Measurements from ENCODE around the gene USF1.

USF1 gene

DNA sequence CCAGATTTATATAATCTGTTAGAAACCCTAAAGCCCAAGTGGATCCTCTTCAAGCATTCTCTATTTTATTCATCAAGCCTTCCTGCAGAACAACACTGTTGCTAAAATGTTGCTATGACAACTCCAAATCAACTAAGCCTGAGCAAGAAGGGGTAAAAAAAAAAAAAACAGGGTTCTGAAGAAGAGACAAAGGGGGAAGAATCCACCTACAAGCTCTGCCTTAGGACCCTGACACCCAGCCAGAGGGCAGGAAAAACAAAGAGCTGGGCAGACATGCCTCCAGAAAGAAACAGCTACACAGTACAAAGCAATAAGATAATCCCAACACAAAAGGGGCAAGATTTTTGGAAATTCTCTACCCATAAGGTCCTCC is 1.3 kb downstream of the USF1 start:
- H2AK5ac ChIP-seq (ENCODE audit: low read length) = peak overlapping the region; percentile 18

DNA sequence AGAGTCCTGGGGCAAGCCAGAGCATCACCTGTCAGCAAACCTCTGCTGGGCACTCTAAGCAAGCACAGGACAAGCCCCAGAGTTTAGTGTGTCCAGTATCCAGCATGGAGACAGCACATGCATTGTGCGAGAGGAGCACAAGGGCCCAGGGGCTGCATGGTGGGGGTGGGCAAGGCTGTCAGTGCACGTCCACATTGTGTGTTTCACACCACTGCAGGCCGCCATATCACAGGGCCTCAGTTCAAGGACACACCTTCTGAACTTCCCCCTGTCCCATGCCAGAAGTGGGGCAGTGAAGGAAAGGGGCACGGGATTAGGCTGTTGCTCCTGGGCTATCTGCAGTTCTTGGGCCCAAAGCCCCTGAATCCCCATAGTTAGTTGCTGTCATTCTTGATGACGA is 6.2 kb downstream of the USF1 start:
- Histone ChIP-seq H3K18ac (ENCODE audit: low read length) (no peak overlapping the region), H3K4me3 (ENCODE audit: low read length) (no peak overlapping the region), H3K9ac (ENCODE audit: low read length) (no peak overlapping the region), H2BK120ac (ENCODE audit: low read depth, low read length) (no peak overlapping the region), H3K36me3 (ENCODE audit: control insufficient read depth, insufficient read depth, low read length) (peaks cover 22% of the 10 kb centered on the region), H4K8ac (ENCODE audit: low read depth, low read length) (no peak overlapping the region), H2AK5ac (ENCODE audit: low read length) (no peak overlapping the region), H2BK15ac (replicated peaks; ENCODE audit: low read depth) (no peak overlapping the region), H3K79me2 (ENCODE audit: control insufficient read depth, insufficient read depth, low read length) (peaks cover 10% of the 10 kb centered on the region), H3K4me1 (ENCODE audit: control insufficient read depth, low read depth, low read length) (peaks cover 7% of the 10 kb centered on the region), H3K23ac (ENCODE audit: low read length) (no peak overlapping the region), H4K5ac (ENCODE audit: low read length) (no peak overlapping the region), H3K4ac (ENCODE audit: low read depth, low read length) (no peak overlapping the region), H3K56ac (ENCODE audit: low read length) (no peak overlapping the region), H3K79me1 (ENCODE audit: low read length) (peaks cover 13% of the 10 kb centered on the region), H3K27ac (ENCODE audit: low read depth, low read length) (no peak overlapping the region), H3K4me2 (ENCODE audit: low read length) (no peak overlapping the region), H2BK5ac (ENCODE audit: low read length) (no peak overlapping the region), H3K27me3 (ENCODE audit: insufficient read depth, low read length, poor library complexity) (no peaks in the 10 kb centered on the region)
- no peak for DNase-seq
- no CpG with 5 or more reads among the region's 5 CpGs for WGBS (ENCODE audit: extremely low coverage, insufficient coverage, low lambda C conversion rate)

More for the DNA sequence above, 1.3 kb downstream of the USF1 start:
- H3K27me3 ChIP-seq (ENCODE audit: insufficient read depth, low read length, poor library complexity) = no peaks in the 10 kb centered on the region
- peak overlapping the region; percentile 83 for H3K9ac ChIP-seq (ENCODE audit: low read length)
- no peak overlapping the region for H2BK5ac ChIP-seq (ENCODE audit: low read length)
- DNase-seq = no peak
- H3K79me1 ChIP-seq (ENCODE audit: low read length) = peaks cover 13% of the 10 kb centered on the region
- peaks cover 15% of the 10 kb centered on the region for H3K79me2 ChIP-seq (ENCODE audit: control insufficient read depth, insufficient read depth, low read length)
- no peak overlapping the region for H4K5ac ChIP-seq (ENCODE audit: low read length)
- H3K4ac ChIP-seq (ENCODE audit: low read depth, low read length) = no peak overlapping the region
- no peak overlapping the region for H4K8ac ChIP-seq (ENCODE audit: low read depth, low read length)
- no peak overlapping the region for H2BK15ac ChIP-seq (replicated peaks; ENCODE audit: low read depth)
- peak overlapping the region; percentile 88 for H3K56ac ChIP-seq (ENCODE audit: low read length)
- H3K4me2 ChIP-seq (ENCODE audit: low read length) = peak overlapping the region; percentile 81
- peaks cover 6% of the 10 kb centered on the region for H3K4me1 ChIP-seq (ENCODE audit: control insufficient read depth, low read depth, low read length)
- peaks cover 19% of the 10 kb centered on the region for H3K36me3 ChIP-seq (ENCODE audit: control insufficient read depth, insufficient read depth, low read length)
- H3K18ac ChIP-seq (ENCODE audit: low read length) = no peak overlapping the region
- no peak overlapping the region for H3K23ac ChIP-seq (ENCODE audit: low read length)
- H3K27ac ChIP-seq (ENCODE audit: low read depth, low read length) = no peak overlapping the region
- H2BK120ac ChIP-seq (ENCODE audit: low read depth, low read length) = no peak overlapping the region
- peak overlapping the region; percentile 98 for H3K4me3 ChIP-seq (ENCODE audit: low read length)

DNA sequence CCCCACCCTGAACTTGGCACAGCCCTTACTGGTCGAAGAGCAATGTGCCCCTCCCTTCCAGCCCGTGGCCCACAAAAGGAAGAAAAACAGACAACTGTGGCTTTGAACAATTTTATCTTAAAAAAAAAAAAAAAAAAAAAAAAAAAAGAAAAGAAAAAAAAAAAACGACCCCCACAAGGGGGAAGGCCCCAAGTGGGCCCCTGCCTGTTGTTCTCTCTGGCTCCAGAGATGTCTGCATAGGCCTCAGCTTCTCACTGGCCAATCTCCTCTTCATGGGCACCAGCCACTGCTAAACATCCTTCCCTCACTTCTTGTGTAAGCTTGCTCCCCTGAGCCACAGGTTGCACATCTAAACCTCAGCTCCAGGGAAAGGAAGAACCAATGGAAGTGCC is 6.6 kb downstream of the USF1 start:
- Histone ChIP-seq H3K56ac (ENCODE audit: low read length) (peak overlapping the region; percentile 60), H3K18ac (ENCODE audit: low read length) (no peak overlapping the region), H3K36me3 (ENCODE audit: control insufficient read depth, insufficient read depth, low read length) (peaks cover 22% of the 10 kb centered on the region), H3K79me2 (ENCODE audit: control insufficient read depth, insufficient read depth, low read length) (peaks cover 6% of the 10 kb centered on the region), H3K79me1 (ENCODE audit: low read length) (peaks cover 11% of the 10 kb centered on the region), H4K5ac (ENCODE audit: low read length) (no peak overlapping the region), H3K4me3 (ENCODE audit: low read length) (no peak overlapping the region), H4K8ac (ENCODE audit: low read depth, low read length) (no peak overlapping the region), H2BK5ac (ENCODE audit: low read length) (no peak overlapping the region), H2AK5ac (ENCODE audit: low read length) (no peak overlapping the region), H3K27ac (ENCODE audit: low read depth, low read length) (no peak overlapping the region), H3K23ac (ENCODE audit: low read length) (no peak overlapping the region), H3K4ac (ENCODE audit: low read depth, low read length) (no peak overlapping the region), H3K27me3 (ENCODE audit: insufficient read depth, low read length, poor library complexity) (no peaks in the 10 kb centered on the region), H3K9ac (ENCODE audit: low read length) (no peak overlapping the region), H3K4me2 (ENCODE audit: low read length) (peak overlapping the region; percentile 38), H2BK15ac (replicated peaks; ENCODE audit: low read depth) (no peak overlapping the region), H2BK120ac (ENCODE audit: low read depth, low read length) (no peak overlapping the region), H3K4me1 (ENCODE audit: control insufficient read depth, low read depth, low read length) (peaks cover 4% of the 10 kb centered on the region)
- DNase-seq = no peak
- WGBS (ENCODE audit: extremely low coverage, insufficient coverage, low lambda C conversion rate) = no CpG with 5 or more reads among the region's 3 CpGs

DNA sequence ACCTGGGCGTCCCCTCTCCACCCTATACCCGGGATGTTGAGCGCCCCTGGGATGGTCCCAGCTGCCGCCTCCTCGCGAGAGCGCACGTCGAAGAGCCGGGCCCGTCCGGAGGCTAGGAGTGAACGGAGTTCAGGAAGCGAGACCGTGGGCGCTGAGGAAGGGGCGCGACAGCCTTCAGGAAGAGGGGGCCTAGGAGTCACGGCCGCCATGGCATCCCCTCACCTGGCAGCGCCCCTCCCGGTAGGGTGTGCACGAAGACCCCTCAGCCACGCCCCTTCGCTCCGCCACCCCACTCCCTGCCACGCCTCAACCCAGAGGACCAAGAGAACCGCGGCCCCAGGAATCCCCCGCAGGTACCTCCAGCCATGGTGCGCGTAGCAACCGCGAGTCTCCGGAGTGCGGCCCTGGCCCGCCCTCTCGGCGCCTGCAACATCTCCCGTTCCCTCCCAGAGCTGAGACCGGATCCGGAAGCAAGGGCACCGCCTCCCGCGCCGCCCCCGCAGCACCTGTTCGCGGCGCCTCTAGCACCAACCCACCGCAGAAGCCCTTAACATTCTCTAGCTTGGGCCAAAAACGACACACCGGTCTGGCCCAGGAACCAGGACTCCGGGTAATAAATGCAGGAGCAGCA is 7.1 kb downstream of the USF1 start, which contains the start of gene TSTD1:
TSS of gene TSTD1 (minus strand) at position 442 of the 631 bp plus-strand sequence. CDS start at position 367, 75 bp downstream.
- no CpG with 5 or more reads among the region's 54 CpGs for WGBS (ENCODE audit: extremely low coverage, insufficient coverage, low lambda C conversion rate)
- peak within 1 kb of the TSS; percentile 86 for H3K4me3 ChIP-seq (ENCODE audit: low read length)
- H3K79me1 ChIP-seq (ENCODE audit: low read length) = peaks cover 10% of the 10 kb centered on the region

DNA sequence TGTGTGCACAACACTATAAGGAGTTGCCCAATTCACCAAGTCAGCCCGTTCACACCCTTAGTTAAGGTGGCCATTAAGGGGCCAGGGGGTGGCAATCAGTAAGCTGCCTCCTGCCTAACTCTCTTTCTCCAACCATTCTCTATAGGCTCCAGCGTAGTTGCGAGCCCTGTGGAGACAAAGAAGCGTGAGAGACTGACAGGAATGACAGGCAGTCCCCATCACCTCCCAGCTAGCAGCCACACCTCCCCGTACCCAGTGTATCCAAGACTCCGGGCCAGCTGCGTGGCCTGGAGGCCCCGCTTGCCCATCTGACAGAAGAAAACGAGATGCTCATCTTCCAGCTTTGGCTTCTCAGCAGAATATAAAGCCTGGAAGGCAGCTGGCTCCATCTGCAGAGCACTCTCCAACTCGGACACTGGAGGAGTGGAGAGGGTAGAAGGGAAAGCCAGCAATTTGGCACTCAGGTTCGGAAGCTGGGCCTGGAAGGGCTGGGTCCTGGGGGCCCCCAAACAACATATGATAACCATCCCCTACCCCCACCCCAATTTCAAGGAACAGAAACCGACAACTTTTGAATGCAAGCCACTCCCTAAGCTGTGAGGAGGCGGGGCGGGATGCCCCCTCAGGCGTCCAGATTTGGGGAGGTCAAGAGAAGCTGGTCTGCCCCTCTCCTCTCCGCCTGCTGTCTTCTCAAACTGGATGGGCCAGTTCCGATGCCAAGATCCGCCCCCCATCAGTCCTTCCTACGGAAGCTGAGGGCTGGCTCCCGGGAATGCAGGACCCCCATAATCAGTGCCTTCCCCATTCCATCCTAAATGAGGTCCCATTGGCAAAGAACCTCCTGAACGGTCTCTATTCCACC is 7.9 kb downstream of the USF1 start:
- no peak overlapping the region for H3K27ac ChIP-seq (ENCODE audit: low read depth, low read length)
- H4K5ac ChIP-seq (ENCODE audit: low read length) = no peak overlapping the region
- H3K4me2 ChIP-seq (ENCODE audit: low read length) = peak overlapping the region; percentile 94
- no peak overlapping the region for H2BK120ac ChIP-seq (ENCODE audit: low read depth, low read length)
- WGBS (ENCODE audit: extremely low coverage, insufficient coverage, low lambda C conversion rate) = no CpG with 5 or more reads among the region's 21 CpGs
- H2AK5ac ChIP-seq (ENCODE audit: low read length) = no peak overlapping the region
- H3K27me3 ChIP-seq (ENCODE audit: insufficient read depth, low read length, poor library complexity) = no peaks in the 10 kb centered on the region
- no peak overlapping the region for H4K8ac ChIP-seq (ENCODE audit: low read depth, low read length)
- H2BK5ac ChIP-seq (ENCODE audit: low read length) = no peak overlapping the region
- peak overlapping the region; percentile 86 for H3K4me3 ChIP-seq (ENCODE audit: low read length)
- peaks cover 18% of the 10 kb centered on the region for H3K36me3 ChIP-seq (ENCODE audit: control insufficient read depth, insufficient read depth, low read length)
- H3K4ac ChIP-seq (ENCODE audit: low read depth, low read length) = no peak overlapping the region
- H2BK15ac ChIP-seq (replicated peaks; ENCODE audit: low read depth) = no peak overlapping the region
- H3K79me1 ChIP-seq (ENCODE audit: low read length) = peaks cover 6% of the 10 kb centered on the region
- H3K4me1 ChIP-seq (ENCODE audit: control insufficient read depth, low read depth, low read length) = peaks cover 3% of the 10 kb centered on the region
- H3K18ac ChIP-seq (ENCODE audit: low read length) = no peak overlapping the region
- peak overlapping the region; percentile 80 for H3K9ac ChIP-seq (ENCODE audit: low read length)
- peak overlapping the region; percentile 92 for H3K56ac ChIP-seq (ENCODE audit: low read length)
- H3K23ac ChIP-seq (ENCODE audit: low read length) = peak overlapping the region; percentile 66
- peaks cover 1% of the 10 kb centered on the region for H3K79me2 ChIP-seq (ENCODE audit: control insufficient read depth, insufficient read depth, low read length)
- peak; percentile 50 for DNase-seq

More for the DNA sequence above, 7.1 kb downstream of the USF1 start, which contains the start of gene TSTD1:
- Histone ChIP-seq H3K27ac (ENCODE audit: low read depth, low read length) (peak within 1 kb of the TSS; percentile 5), H3K4ac (ENCODE audit: low read depth, low read length) (no peak within 1 kb of the TSS), H4K5ac (ENCODE audit: low read length) (no peak within 1 kb of the TSS), H4K8ac (ENCODE audit: low read depth, low read length) (no peak within 1 kb of the TSS), H2BK5ac (ENCODE audit: low read length) (no peak within 1 kb of the TSS), H3K4me1 (ENCODE audit: control insufficient read depth, low read depth, low read length) (peaks cover 3% of the 10 kb centered on the region), H3K36me3 (ENCODE audit: control insufficient read depth, insufficient read depth, low read length) (peaks cover 22% of the 10 kb centered on the region), H2BK15ac (replicated peaks; ENCODE audit: low read depth) (no peak within 1 kb of the TSS), H3K9ac (ENCODE audit: low read length) (peak within 1 kb of the TSS; percentile 80), H3K27me3 (ENCODE audit: insufficient read depth, low read length, poor library complexity) (no peaks in the 10 kb centered on the region), H3K79me2 (ENCODE audit: control insufficient read depth, insufficient read depth, low read length) (peaks cover 5% of the 10 kb centered on the region), H3K4me2 (ENCODE audit: low read length) (peak within 1 kb of the TSS; percentile 94), H2BK120ac (ENCODE audit: low read depth, low read length) (no peak within 1 kb of the TSS), H3K56ac (ENCODE audit: low read length) (peak within 1 kb of the TSS; percentile 92), H2AK5ac (ENCODE audit: low read length) (no peak within 1 kb of the TSS), H3K23ac (ENCODE audit: low read length) (peak within 1 kb of the TSS; percentile 66), H3K18ac (ENCODE audit: low read length) (no peak within 1 kb of the TSS)
- peak; percentile 86 for DNase-seq
